Activated gamma-delta T cell (primary cell): ENCODE measurements around the gene SLC38A3.

Source experiments
- DNase-seq: peaks from one replicate; lab custom pipeline; 2025; lab: John Stamatoyannopoulos, UW

Gene SLC38A3

GRCh38 chr3:50169232-50169832, 35.7 kb upstream of the SLC38A3 start:
- no peak for DNase-seq

- no peak for DNase-seq
Measured at GRCh38 chr3:50169858-50170257, 35.2 kb upstream of the SLC38A3 start.

- no peak for DNase-seq
Measured at GRCh38 chr3:50170689-50171088, 34.4 kb upstream of the SLC38A3 start.

DNA sequence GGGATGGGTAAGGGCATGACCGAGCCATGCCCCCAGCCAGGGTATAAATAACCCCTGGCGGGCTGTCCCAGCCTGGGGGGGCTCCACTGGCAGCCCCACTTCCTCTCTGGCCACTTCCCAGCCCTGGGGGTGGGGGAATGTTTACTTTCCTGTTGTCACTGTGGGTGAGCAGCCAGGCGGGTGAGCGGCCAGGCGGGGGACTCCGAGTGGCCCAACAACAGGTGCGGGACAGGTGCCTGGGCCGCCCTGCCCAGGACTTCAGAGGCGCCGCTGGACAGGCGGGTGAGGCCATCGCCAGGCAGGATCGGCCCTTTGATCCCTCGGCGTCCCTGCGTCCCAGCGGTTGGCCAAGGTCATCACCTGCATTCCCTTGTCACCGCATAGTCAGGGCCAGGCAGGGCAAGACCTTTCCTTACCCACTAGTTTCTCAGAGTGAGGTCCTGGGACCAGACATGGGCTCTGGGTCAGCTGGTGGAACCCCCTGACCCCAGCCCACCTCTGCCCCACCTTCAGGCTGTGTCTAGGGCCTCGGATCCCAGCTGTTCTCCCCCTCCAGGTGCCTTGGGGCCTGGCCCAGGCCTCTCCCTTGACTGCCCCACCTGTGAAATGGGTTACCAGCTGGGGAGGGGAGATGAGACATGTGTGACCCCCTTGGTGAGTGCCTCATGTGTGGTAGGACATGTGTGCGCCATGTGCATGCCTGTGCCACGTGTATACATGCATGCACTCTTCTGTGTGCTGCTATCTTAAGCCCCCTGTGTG, 33.4 kb upstream of the SLC38A3 start:
- DNase-seq = no peak

DNA sequence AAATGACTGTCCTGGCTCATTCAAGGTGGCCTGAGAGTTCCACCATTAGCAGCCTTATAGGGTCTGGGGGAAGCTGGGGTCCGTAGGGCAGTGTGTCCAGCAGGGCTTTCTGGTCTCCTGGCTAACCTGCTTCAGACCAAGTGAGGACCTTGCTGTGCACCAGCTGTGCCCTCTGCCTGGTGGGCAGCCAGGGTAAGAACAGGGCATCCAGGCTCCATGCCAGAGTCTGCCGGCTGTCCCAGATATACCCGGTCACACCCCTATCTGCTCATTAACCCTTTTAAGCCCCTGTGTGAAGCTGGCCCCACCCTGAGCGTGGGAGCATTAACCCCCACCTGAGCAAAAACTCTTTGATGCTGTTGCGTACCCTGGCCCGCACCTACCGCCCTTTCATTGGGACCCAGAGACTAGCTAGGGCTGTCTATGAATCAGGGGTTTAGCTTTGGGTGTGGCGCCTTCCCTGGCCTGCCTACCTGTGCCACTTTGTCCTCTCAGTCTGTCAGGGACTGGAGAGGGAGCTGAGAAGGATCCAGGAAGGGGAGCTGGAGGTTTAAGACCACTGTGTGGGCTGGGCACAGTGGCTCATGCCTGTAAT, 32.3 kb upstream of the SLC38A3 start:
- no peak for DNase-seq

GRCh38 chr3:50173685-50174516, 31.2 kb upstream of the SLC38A3 start:
- no peak for DNase-seq

GRCh38 chr3:50174517-50174895, 30.6 kb upstream of the SLC38A3 start:
- no peak for DNase-seq

DNA sequence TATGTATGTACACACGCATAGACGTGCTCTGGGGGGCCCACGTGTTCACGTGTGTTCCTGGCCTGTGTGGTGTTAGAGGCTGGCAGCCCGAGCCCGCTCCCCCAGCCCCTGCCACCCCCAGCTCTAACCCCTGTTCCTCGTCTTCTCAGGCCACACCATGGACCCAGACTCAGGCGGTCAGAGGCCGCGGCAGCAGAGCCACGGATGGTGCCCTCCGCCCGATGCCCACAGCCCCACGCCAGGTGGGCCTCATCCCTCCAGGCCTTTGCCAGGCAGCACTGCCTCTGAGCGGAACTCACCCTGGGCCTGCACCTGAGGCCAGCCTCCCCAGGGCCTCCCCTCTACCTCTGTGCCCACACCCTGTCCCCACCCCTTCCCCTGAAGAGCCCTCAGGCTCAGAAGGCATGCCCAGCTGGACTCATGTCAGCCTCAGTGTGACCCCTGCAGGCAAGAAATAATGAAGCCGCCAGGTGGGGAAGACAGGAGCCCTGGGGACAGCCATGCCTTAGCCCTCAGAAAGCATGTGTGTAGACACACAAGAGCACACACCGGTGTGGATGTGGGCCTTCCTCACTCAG, 30.0 kb upstream of the SLC38A3 start:
- DNase-seq = no peak

DNA sequence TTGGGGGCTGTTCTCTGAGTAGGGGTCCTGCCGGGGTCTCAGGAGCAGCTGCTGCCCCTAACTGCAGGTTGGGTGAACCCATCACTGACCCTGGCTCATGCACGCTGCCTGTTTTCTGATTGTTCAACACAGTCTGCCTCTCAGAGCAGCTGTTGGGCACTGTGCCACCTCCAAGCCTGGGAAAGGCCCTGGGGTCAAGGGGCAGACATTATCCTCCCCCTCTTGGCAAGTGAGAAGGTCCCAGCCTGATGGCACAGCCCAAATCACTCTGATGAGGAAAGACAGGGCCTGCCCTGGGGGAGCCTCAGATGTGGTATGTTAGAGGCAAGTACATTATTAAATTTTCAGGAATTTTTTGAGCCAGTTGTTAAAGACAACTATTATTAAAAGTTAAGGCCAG, 27.7 kb upstream of the SLC38A3 start:
- DNase-seq = no peak

DNA sequence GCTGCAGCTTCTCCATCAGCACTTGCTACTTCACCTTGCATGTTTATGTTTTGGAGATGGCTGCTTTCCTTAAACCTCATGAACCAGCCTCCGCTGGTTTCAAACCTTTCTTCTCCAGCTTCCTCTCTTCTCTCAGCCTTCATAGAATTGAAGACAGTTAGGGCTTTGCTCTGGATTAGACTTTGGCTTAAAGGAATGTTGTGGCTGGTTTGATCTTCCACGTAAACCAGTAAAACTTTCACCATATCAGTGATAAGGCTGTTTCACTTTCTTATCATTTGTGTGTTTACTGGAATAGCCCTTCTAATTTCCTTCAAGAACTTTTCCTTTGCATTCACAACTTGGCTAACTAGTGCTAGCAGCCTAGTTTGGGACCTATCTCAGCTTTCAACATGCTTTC, 25.4 kb upstream of the SLC38A3 start:
- no peak for DNase-seq

DNA sequence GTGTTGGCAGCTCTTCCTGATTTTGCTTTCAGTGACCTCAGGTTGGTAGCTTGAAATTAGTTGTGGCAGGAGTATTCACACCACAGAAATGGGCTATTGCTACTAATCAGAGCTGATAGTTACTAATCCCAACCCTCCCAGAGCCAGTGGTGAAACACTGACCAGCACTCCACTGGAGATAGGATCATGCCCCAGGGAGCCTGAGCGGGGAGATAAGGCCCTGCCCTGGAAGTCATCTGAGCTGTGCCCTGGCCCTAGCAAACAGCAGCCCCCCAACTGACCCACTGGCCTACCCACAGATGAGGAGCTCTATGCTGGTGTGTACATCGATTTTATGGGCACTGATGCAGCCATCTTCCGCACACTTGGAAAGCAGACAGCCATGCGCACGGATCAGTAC, 23.1 kb upstream of the SLC38A3 start:
- no peak for DNase-seq

DNA sequence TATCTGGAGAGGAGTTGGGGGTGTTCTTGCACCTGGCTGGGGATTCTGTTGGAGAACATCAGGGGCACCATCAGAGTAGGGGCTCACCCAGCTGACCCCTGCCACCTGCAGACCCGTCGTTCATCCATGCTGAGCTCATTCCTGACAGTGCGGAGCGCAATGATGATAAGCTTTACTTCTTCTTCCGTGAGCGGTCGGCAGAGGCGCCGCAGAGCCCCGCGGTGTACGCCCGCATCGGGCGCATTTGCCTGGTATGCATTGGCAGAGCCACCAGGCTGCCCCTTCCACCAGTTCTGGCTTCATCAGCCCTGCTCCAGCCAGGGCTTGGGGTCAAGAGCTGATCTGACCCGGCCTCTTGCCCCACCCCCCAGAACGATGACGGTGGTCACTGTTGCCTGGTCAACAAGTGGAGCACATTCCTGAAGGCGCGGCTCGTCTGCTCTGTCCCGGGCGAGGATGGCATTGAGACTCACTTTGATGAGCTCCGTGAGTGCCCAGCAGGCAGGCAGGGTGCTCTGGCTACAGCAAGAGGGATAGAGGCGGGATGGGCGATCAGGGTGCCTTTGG, 22.5 kb upstream of the SLC38A3 start:
- DNase-seq = no peak

DNA sequence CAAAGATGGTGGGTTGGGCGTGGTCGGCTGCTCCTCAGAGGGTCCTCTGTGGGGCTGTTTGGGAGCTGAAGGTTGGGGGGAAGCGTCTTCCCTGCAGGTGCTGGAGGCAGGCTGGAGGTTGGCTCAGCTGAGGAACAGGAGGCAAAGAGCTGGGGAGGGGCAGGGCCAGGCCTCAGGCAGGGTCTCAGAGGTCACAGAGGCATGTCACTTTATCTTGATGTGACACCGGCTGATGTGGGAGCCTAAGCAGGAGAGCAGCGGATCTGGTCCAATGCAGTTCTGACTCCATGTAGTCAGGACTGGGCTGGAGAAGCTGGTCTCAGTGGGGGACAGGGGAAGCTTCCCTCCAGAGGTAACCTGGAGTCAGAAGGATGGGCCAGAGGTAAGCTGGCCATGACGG, 21.3 kb upstream of the SLC38A3 start:
- no peak for DNase-seq

DNA sequence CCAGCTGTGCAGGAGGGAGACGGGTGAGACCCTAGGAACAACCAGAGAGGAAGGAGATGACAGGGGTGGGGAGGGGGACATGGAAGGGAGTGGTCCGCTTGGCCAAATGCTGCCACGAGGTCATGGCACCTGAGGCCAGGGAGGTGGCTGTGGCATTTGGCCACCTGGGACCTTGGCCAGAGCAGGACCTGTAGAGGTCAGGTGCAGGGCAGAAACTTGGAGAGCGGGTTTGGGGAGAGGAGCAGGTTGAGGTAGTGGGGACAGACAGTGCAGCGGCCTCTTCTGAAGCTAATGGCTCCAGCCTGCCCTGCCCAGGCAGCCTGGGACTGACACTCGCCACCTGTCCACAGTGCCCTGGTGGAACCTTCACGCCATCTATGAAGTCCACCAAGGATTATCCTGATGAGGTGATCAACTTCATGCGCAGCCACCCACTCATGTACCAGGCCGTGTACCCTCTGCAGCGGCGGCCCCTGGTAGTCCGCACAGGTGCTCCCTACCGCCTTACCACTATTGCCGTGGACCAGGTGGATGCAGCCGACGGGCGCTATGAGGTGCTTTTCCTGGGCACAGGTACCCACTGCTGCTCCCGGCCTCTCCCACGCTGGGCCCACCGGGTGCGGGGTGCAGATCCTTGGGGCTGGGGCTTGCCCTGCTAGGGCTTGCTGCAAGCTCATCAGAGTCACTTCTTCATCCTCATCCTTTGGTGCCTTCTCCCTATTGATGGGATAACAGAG, 20.7 kb upstream of the SLC38A3 start:
- DNase-seq = no peak

DNA sequence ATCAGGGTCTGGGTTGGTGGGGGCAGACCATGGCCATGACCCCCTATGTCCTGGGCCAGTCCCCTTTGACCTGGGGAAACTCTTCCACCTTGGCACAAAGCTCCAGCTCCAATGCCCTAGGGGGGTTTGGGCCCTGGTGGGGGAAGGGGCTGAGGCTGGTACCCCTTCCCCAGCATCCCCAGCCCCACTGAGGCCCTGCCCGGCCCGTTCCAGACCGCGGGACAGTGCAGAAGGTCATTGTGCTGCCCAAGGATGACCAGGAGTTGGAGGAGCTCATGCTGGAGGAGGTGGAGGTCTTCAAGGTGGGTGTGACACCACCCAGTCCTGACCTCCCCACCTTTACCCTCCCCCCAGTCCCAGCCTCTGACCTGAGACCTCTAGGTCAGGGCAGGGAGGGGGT, 19.8 kb upstream of the SLC38A3 start:
- no peak for DNase-seq

- no peak for DNase-seq
Measured at GRCh38 chr3:50186096-50186495, 19.0 kb upstream of the SLC38A3 start.

DNA sequence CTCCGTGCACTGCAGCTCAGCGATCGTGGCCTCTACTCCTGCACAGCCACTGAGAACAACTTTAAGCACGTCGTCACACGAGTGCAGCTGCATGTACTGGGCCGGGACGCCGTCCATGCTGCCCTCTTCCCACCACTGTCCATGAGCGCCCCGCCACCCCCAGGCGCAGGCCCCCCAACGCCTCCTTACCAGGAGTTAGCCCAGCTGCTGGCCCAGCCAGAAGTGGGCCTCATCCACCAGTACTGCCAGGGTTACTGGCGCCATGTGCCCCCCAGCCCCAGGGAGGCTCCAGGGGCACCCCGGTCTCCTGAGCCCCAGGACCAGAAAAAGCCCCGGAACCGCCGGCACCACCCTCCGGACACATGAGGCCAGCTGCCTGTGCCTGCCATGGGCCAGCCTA, 17.3 kb upstream of the SLC38A3 start:
- DNase-seq = no peak

GRCh38 chr3:50189274-50189673, 15.8 kb upstream of the SLC38A3 start:
- DNase-seq = no peak

GRCh38 chr3:50189989-50190388, 15.1 kb upstream of the SLC38A3 start:
- no peak for DNase-seq

GRCh38 chr3:50190936-50191660, 14.0 kb upstream of the SLC38A3 start, which contains the start of gene GNAT1:
Gene GNAT1 (plus strand): TSS chr3:50191610. CDS start chr3:50191726, 116 bp downstream.
- no peak for DNase-seq
